ENCODE measurements around the gene CLASP2.

GRCh38 chr3:33732394-33732793 lies 14.3 kb upstream of the CLASP2 start:
- TF ChIP-seq CTCF (IDR thresholded peaks at IDR 0.05): no peak
- TF ChIP-seq POLR2A (IDR thresholded peaks at IDR 0.05): no peak
- TF ChIP-seq EP300 (IDR thresholded peaks at IDR 0.05): no peak
